Measurements from ENCODE around the gene OOSP3. TPM values are rescaled to one million over a fixed set of nuclear protein-coding genes. Genes with fewer than 3 reads are reported as not detected.

OOSP3 gene
- total RNA-seq, result not detected in 2 replicates

GRCh38 chr11:59878575-59878974 is at the start of gene OOSP3:
TSS of gene OOSP3 (plus strand) at chr11:59878782. CDS start at chr11:59878809, 27 bp downstream.

GRCh38 chr11:59845399-59845798 is 33.2 kb upstream of the OOSP3 start, which contains the start of gene CBLIF:
TSS of gene CBLIF (minus strand) at chr11:59845499. CDS start at chr11:59845453, 46 bp downstream.

GRCh38 chr11:59866397-59866796 is 12.2 kb upstream of the OOSP3 start, which contains the start of gene TCN1:
TSS of gene TCN1 (minus strand) at chr11:59866487. CDS start at chr11:59866470, 17 bp downstream.

GRCh38 chr11:59938132-59938531 is 59.5 kb downstream of the OOSP3 start, which contains the start of gene OOSP1:
TSS of gene OOSP1 (plus strand) at chr11:59938432. CDS start at chr11:59938455, 23 bp downstream.

Other genes with a start within 250 kb of the OOSP3 start
- gene PATL1, start 209.7 kb upstream of the OOSP3 start, total RNA-seq, result 4.0 and 7.2 TPM in 2 replicates
- gene OR10V1, start 164.9 kb upstream of the OOSP3 start, total RNA-seq, result not detected in 2 replicates
- gene STX3, start 123.4 kb upstream of the OOSP3 start, total RNA-seq, result 40.3 and 55.2 TPM in 2 replicates
- gene MRPL16, start 68.0 kb upstream of the OOSP3 start, total RNA-seq, result 27.7 and 28.0 TPM in 2 replicates
- not detected in 2 replicates for gene CBLIF, start 33.3 kb upstream of the OOSP3 start, total RNA-seq
- 3.9 and 14.9 TPM in 2 replicates for gene TCN1, start 12.3 kb upstream of the OOSP3 start, total RNA-seq
- not detected in 2 replicates for gene OOSP1, start 59.6 kb downstream of the OOSP3 start, total RNA-seq
- gene OOSP4A, start 85.3 kb downstream of the OOSP3 start, total RNA-seq, result not detected in 2 replicates
- gene OOSP4B, start 138.4 kb downstream of the OOSP3 start, total RNA-seq, result not detected in 2 replicates
- not detected in 2 replicates for gene OOSP2, start 161.6 kb downstream of the OOSP3 start, total RNA-seq
- not detected in 2 replicates for gene MS4A3, start 177.9 kb downstream of the OOSP3 start, total RNA-seq
- not detected in 2 replicates for gene MS4A2, start 209.9 kb downstream of the OOSP3 start, total RNA-seq